ENCODE results near the gene FOXN4. TPM values are rescaled to one million over a fixed set of nuclear protein-coding genes. Genes with fewer than 3 reads are reported as not detected.

FOXN4 gene
- total RNA-seq, 2 experiments from 2014 or later: not detected

- CTCF ChIA-PET: interaction anchor here (0.6 to 1.0 kb wide), 3 partner anchors 60 to 374 kb away, joined by 3 to 4 read pairs (median 3); no protein-coding TSS in a partner anchor
- Mint-ChIP-seq H3K9me3 (ENCODE audit: low read depth) (peaks cover 10% of the 10 kb centered on the region), H3K36me3 (ENCODE audit: low read depth) (peaks cover 28% of the 10 kb centered on the region), H3K27ac (no peak overlapping the region), H3K27me3 (no peaks in the 10 kb centered on the region), H3K4me1 (peaks cover 2% of the 10 kb centered on the region), H3K4me3 (no peak overlapping the region)
- DNase-seq (no peak), ATAC-seq (no peak)
- intact Hi-C loops (cut with DNase I, micrococcal nuclease): no loop called here
- POLR2A ChIA-PET: interaction anchor here (0.6 kb wide), 1 partner anchor 50 kb away, joined by 4 read pairs; no protein-coding TSS in a partner anchor
These were observed 53.7 kb downstream of the FOXN4 start for GRCh38 chr12:109255377-109255776.

- ATAC-seq: no peak
- no peak overlapping the region for H3K27ac Mint-ChIP-seq
- peaks cover 6% of the 10 kb centered on the region for H3K4me1 Mint-ChIP-seq
- CTCF ChIA-PET: no interaction called here
- POLR2A ChIA-PET: no interaction called here
- H3K27me3 Mint-ChIP-seq: no peaks in the 10 kb centered on the region
- no peak overlapping the region for H3K4me3 Mint-ChIP-seq
- H3K36me3 Mint-ChIP-seq (ENCODE audit: low read depth): peaks cover 30% of the 10 kb centered on the region
- H3K9me3 Mint-ChIP-seq (ENCODE audit: low read depth): peaks cover 10% of the 10 kb centered on the region
- intact Hi-C loops (cut with DNase I, micrococcal nuclease): no loop called here
- no peak for DNase-seq
These were observed 55.1 kb downstream of the FOXN4 start for GRCh38 chr12:109253913-109254544.

DNA sequence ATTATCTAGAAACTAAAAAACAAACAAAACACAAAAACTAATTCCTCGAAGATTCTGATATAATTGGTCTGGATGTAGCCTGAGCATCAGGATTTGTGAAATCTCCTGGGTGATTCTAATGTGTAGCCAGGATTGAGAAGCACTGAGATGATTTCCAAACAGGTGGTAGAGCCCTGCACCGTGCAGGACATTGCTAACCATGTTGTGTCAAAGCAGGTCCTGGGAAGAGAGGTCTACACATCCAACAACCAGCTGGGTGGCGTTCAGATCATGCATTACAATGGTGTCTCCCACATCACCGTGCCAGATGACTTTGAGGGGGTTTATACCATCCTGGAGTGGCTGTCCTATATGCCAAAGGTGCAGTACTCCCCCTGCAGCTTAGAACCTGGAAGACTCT is 56.3 kb downstream of the FOXN4 start:
- intact Hi-C loops (cut with DNase I, micrococcal nuclease): no loop called here
- no peak overlapping the region for H3K27ac Mint-ChIP-seq
- CTCF ChIA-PET: interaction anchor here (0.6 kb wide), 1 partner anchor 11 kb away, joined by 6 read pairs; no protein-coding TSS in a partner anchor
- H3K9me3 Mint-ChIP-seq (ENCODE audit: low read depth): peaks cover 10% of the 10 kb centered on the region
- ATAC-seq: no peak
- DNase-seq: no peak
- peaks cover 6% of the 10 kb centered on the region for H3K4me1 Mint-ChIP-seq
- no peak overlapping the region for H3K4me3 Mint-ChIP-seq
- POLR2A ChIA-PET: interaction anchor here (0.6 kb wide), 1 partner anchor 82 kb away, joined by 3 read pairs; no protein-coding TSS in a partner anchor
- H3K36me3 Mint-ChIP-seq (ENCODE audit: low read depth): peaks cover 30% of the 10 kb centered on the region
- no peaks in the 10 kb centered on the region for H3K27me3 Mint-ChIP-seq

DNA sequence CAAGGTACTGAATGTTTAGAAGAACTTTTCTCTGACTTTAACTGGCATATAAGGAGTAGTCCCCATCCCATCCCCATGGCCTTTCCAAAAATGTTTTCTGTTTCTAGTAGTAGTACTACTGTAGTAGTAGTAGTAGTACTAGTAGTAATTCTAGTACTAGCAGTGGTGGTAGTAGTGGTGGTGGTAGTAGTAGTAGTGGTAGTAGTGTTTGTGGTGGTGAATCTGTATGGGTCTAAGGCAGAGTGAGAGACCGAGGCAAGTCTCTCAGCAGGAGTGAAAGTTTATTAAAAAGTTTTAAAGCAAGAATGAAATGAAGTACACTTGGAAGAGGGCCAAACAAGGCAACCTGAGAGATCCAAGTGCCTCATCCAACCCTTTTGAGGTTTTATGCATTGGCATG is 58.6 kb downstream of the FOXN4 start:
- intact Hi-C loops (cut with DNase I, micrococcal nuclease): no loop called here
- ChIA-PET CTCF (no interaction called here), POLR2A (no interaction called here)
- ATAC-seq (no peak), DNase-seq (no peak)
- Mint-ChIP-seq H3K4me3 (no peak overlapping the region), H3K36me3 (ENCODE audit: low read depth) (peaks cover 30% of the 10 kb centered on the region), H3K9me3 (ENCODE audit: low read depth) (peaks cover 10% of the 10 kb centered on the region), H3K27me3 (no peaks in the 10 kb centered on the region), H3K27ac (no peak overlapping the region), H3K4me1 (peaks cover 6% of the 10 kb centered on the region)

- intact Hi-C loops (cut with DNase I, micrococcal nuclease): no loop called here
- Mint-ChIP-seq H3K27ac (no peak overlapping the region), H3K4me3 (no peak overlapping the region), H3K27me3 (no peaks in the 10 kb centered on the region), H3K4me1 (peaks cover 6% of the 10 kb centered on the region), H3K9me3 (ENCODE audit: low read depth) (no peaks in the 10 kb centered on the region), H3K36me3 (ENCODE audit: low read depth) (peaks cover 21% of the 10 kb centered on the region)
- no peak for ATAC-seq
- ChIA-PET POLR2A (no interaction called here), CTCF (interaction anchor here (0.7 to 0.9 kb wide), 3 partner anchors 17 to 391 kb away, joined by 3 to 6 read pairs (median 5); no protein-coding TSS in a partner anchor)
- DNase-seq: no peak
These were observed 61.0 kb downstream of the FOXN4 start for GRCh38 chr12:109247831-109248654.

DNA sequence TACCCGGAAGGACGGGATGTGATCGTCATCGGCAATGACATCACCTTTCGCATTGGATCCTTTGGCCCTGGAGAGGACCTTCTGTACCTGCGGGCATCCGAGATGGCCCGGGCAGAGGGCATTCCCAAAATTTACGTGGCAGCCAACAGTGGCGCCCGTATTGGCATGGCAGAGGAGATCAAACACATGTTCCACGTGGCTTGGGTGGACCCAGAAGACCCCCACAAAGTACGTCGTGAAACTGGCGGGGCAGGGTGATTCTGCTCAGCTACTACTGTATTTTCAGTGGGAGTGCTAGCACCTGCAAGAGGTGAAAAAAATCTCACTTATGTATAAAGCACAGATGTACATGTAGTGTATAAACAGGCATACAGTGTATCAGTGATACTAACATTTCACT is 62.9 kb downstream of the FOXN4 start:
- ChIA-PET POLR2A (no interaction called here), CTCF (interaction anchor here (0.6 kb wide), 1 partner anchor 99 kb away, joined by 3 read pairs; no protein-coding TSS in a partner anchor)
- Mint-ChIP-seq H3K4me3 (no peak overlapping the region), H3K27me3 (no peaks in the 10 kb centered on the region), H3K9me3 (ENCODE audit: low read depth) (no peaks in the 10 kb centered on the region), H3K4me1 (peaks cover 6% of the 10 kb centered on the region), H3K27ac (no peak overlapping the region), H3K36me3 (ENCODE audit: low read depth) (peaks cover 11% of the 10 kb centered on the region)
- DNase-seq: no peak
- no peak for ATAC-seq
- intact Hi-C loops (cut with DNase I, micrococcal nuclease): no loop called here

DNA sequence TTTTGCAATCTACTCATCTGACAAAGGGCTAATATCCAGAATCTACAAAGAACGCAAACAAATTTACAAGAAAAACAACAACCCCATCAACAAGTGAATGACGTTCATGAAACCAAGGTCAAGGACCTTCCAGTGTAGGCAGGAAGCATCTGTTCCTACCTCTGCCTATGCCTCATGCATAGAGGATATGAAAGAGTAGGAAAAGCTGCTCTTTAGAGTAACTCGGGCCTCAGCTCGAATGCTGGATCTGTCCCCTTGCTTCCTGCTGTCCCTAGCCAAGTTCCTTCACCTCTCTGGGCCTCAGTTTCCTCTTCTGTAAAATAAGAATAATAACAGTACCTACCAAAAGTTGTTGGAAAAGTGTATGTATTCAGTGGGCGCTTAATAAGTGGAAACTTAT is 65.0 kb downstream of the FOXN4 start:
- H3K36me3 Mint-ChIP-seq (ENCODE audit: low read depth): peaks cover 10% of the 10 kb centered on the region
- intact Hi-C loops (cut with DNase I, micrococcal nuclease): no loop called here
- CTCF ChIA-PET: no interaction called here
- H3K4me3 Mint-ChIP-seq: no peak overlapping the region
- H3K27ac Mint-ChIP-seq: no peak overlapping the region
- no peaks in the 10 kb centered on the region for H3K9me3 Mint-ChIP-seq (ENCODE audit: low read depth)
- POLR2A ChIA-PET: no interaction called here
- DNase-seq: no peak
- no peaks in the 10 kb centered on the region for H3K27me3 Mint-ChIP-seq
- peaks cover 3% of the 10 kb centered on the region for H3K4me1 Mint-ChIP-seq
- no peak for ATAC-seq

GRCh38 chr12:109241936-109242335 is 67.1 kb downstream of the FOXN4 start:
- ATAC-seq (no peak), DNase-seq (no peak)
- Mint-ChIP-seq H3K4me1 (peaks cover 5% of the 10 kb centered on the region), H3K9me3 (ENCODE audit: low read depth) (no peaks in the 10 kb centered on the region), H3K36me3 (ENCODE audit: low read depth) (peaks cover 14% of the 10 kb centered on the region), H3K27me3 (no peaks in the 10 kb centered on the region), H3K4me3 (no peak overlapping the region), H3K27ac (no peak overlapping the region)
- intact Hi-C loops (cut with DNase I, micrococcal nuclease): no loop called here
- POLR2A ChIA-PET: no interaction called here
- CTCF ChIA-PET: no interaction called here

DNA sequence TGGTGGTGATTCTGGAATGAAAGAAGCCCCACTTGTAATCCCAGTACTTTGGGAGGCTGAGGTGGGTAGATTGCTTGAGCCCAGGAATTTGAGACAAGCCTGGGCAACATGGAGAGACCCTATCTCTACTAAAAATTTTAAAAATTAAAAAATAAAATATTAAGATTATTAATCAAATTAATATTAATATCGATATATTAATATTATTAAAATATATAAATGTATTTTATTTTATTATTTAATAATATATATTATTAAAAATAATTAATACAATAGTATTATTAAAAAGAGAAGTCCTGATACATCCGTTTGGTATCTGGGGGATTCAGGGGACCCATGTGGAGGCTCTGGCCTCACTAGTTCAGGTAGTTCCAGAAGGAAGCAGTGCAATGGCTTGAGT is 68.7 kb downstream of the FOXN4 start:
- DNase-seq: no peak
- ChIA-PET CTCF (no interaction called here), POLR2A (no interaction called here)
- peaks cover 5% of the 10 kb centered on the region for H3K4me1 Mint-ChIP-seq
- H3K9me3 Mint-ChIP-seq (ENCODE audit: low read depth): no peaks in the 10 kb centered on the region
- ATAC-seq: no peak
- H3K4me3 Mint-ChIP-seq: no peak overlapping the region
- peaks cover 20% of the 10 kb centered on the region for H3K36me3 Mint-ChIP-seq (ENCODE audit: low read depth)
- H3K27ac Mint-ChIP-seq: no peak overlapping the region
- intact Hi-C loops (cut with DNase I, micrococcal nuclease): no loop called here
- H3K27me3 Mint-ChIP-seq: no peaks in the 10 kb centered on the region

GRCh38 chr12:109239691-109240090 is 69.4 kb downstream of the FOXN4 start:
- DNase-seq (no peak), ATAC-seq (no peak)
- ChIA-PET CTCF (no interaction called here), POLR2A (no interaction called here)
- Mint-ChIP-seq H3K27ac (no peak overlapping the region), H3K36me3 (ENCODE audit: low read depth) (peaks cover 20% of the 10 kb centered on the region), H3K4me3 (no peak overlapping the region), H3K27me3 (no peaks in the 10 kb centered on the region), H3K4me1 (peaks cover 5% of the 10 kb centered on the region), H3K9me3 (ENCODE audit: low read depth) (no peaks in the 10 kb centered on the region)
- intact Hi-C loops (cut with DNase I, micrococcal nuclease): no loop called here

- Mint-ChIP-seq H3K9me3 (ENCODE audit: low read depth) (no peaks in the 10 kb centered on the region), H3K4me3 (no peak overlapping the region), H3K27me3 (no peaks in the 10 kb centered on the region), H3K4me1 (peaks cover 5% of the 10 kb centered on the region), H3K27ac (no peak overlapping the region), H3K36me3 (ENCODE audit: low read depth) (peaks cover 19% of the 10 kb centered on the region)
- intact Hi-C loops (cut with DNase I, micrococcal nuclease): no loop called here
- POLR2A ChIA-PET: no interaction called here
- CTCF ChIA-PET: no interaction called here
- DNase-seq: peak; percentile 19
- ATAC-seq: peak; percentile 33
These were observed 69.9 kb downstream of the FOXN4 start for GRCh38 chr12:109239179-109239578.

- intact Hi-C loops (cut with DNase I, micrococcal nuclease): no loop called here
- no peak overlapping the region for H3K4me3 Mint-ChIP-seq
- no peaks in the 10 kb centered on the region for H3K27me3 Mint-ChIP-seq
- no peak for ATAC-seq
- H3K9me3 Mint-ChIP-seq (ENCODE audit: low read depth): no peaks in the 10 kb centered on the region
- DNase-seq: no peak
- H3K4me1 Mint-ChIP-seq: peaks cover 5% of the 10 kb centered on the region
- H3K27ac Mint-ChIP-seq: no peak overlapping the region
- ChIA-PET CTCF (no interaction called here), POLR2A (no interaction called here)
- H3K36me3 Mint-ChIP-seq (ENCODE audit: low read depth): peaks cover 21% of the 10 kb centered on the region
These were observed 72.8 kb downstream of the FOXN4 start for GRCh38 chr12:109236257-109236656.
